GM23248 (cell line): ENCODE measurements around the gene CALHM3.

Source experiments
- EZH2 ChIP-seq: fragments of 200-600 bp; sonication (generic); IDR thresholded peaks from 2 replicates; pipeline ENCODE4 v1.6.1; 2018; ENCODE audit warnings: antibody characterized with exemption, mild to moderate bottlenecking; ENCODE audit not compliant: insufficient read depth, poor library complexity, severe bottlenecking
- EZH2phosphoT487 ChIP-seq: fragments of 200-600 bp; sonication (generic); IDR thresholded peaks from 2 replicates; pipeline ENCODE4 v1.6.1; 2018; ENCODE audit warnings: antibody characterized with exemption, moderate library complexity, mild to moderate bottlenecking, low read depth; ENCODE audit not compliant: insufficient read depth

- TF ChIP-seq EZH2phosphoT487 (no peak), EZH2 (no peak)
Measured at GRCh38 chr10:103492655-103493261, 13.7 kb upstream of the CALHM3 start.
